HG03469 (cell line): ENCODE measurements around the gene SORCS2.

Experiments
- ATAC-seq: cut with Tn5 transposase; IDR thresholded peaks from one replicate; pipeline ENCODE4 v1.9.1; 2021; ENCODE audit warnings: mild to moderate bottlenecking, moderate library complexity, moderate number of reproducible peaks; ENCODE audit not compliant: unreplicated experiment

SORCS2 gene

GRCh38 chr4:7399440-7400234, 207.3 kb downstream of the SORCS2 start:
- ATAC-seq, result no peak

- ATAC-seq, result no peak
Observed at GRCh38 chr4:7400671-7401298, 208.4 kb downstream of the SORCS2 start.

- ATAC-seq, result no peak
Observed at GRCh38 chr4:7402526-7402925, 210.2 kb downstream of the SORCS2 start.

- ATAC-seq, result no peak
Observed at GRCh38 chr4:7403001-7403400, 210.7 kb downstream of the SORCS2 start.

- no peak for ATAC-seq
Observed at GRCh38 chr4:7408166-7408565, 215.8 kb downstream of the SORCS2 start.

- ATAC-seq, result no peak
Observed at GRCh38 chr4:7410446-7410845, 218.1 kb downstream of the SORCS2 start.

GRCh38 chr4:7411491-7411890, 219.2 kb downstream of the SORCS2 start:
- no peak for ATAC-seq

GRCh38 chr4:7411896-7412553, 219.7 kb downstream of the SORCS2 start:
- ATAC-seq, result no peak

- no peak for ATAC-seq
Observed at GRCh38 chr4:7412554-7412912, 220.2 kb downstream of the SORCS2 start.

- no peak for ATAC-seq
Observed at GRCh38 chr4:7414046-7414445, 221.7 kb downstream of the SORCS2 start.

- ATAC-seq, result no peak
Observed at GRCh38 chr4:7414736-7415510, 222.6 kb downstream of the SORCS2 start.

GRCh38 chr4:7415927-7416686, 223.8 kb downstream of the SORCS2 start:
- ATAC-seq, result no peak

- ATAC-seq, result no peak
Observed at GRCh38 chr4:7416745-7417432, 224.6 kb downstream of the SORCS2 start.

GRCh38 chr4:7417639-7418038, 225.3 kb downstream of the SORCS2 start:
- no peak for ATAC-seq

- ATAC-seq, result no peak
Observed at GRCh38 chr4:7418131-7418943, 226.0 kb downstream of the SORCS2 start.

- no peak for ATAC-seq
Observed at GRCh38 chr4:7419961-7420660, 227.8 kb downstream of the SORCS2 start.

- no peak for ATAC-seq
Observed at GRCh38 chr4:7420661-7421040, 228.3 kb downstream of the SORCS2 start.

GRCh38 chr4:7421356-7422150, 229.2 kb downstream of the SORCS2 start:
- ATAC-seq, result no peak
